Mesenchymal stem cell (in vitro differentiated cells and primary cell): ENCODE measurements around the gene NOXO1.

ENCODE experiments used
- DNase-seq: peaks from one replicate; pipeline ENCODE4 v3.0.0-alpha.2; 2013
- H2AFZ ChIP-seq: one replicate; pipeline ENCODE4 v1.6.1; 2013; ENCODE audit warnings: low read depth, mild to moderate bottlenecking, control low read depth, inconsistent platforms, low read length, moderate library complexity
- H2AK5ac ChIP-seq: 2 replicates; pipeline ENCODE4 v1.6.1; 2013; ENCODE audit warnings: low read length, moderate library complexity, mild to moderate bottlenecking, inconsistent platforms; ENCODE audit not compliant: severe bottlenecking
- H2BK120ac ChIP-seq: one replicate; pipeline ENCODE4 v1.6.1; 2013; ENCODE audit warnings: low read depth, mild to moderate bottlenecking, inconsistent platforms, low read length, moderate library complexity
- H2BK12ac ChIP-seq, 2 experiments: one replicate each; pipeline ENCODE4 v1.6.1; 2013; ENCODE audit warnings: inconsistent platforms in 2 of 2, low read length in 2 of 2, mild to moderate bottlenecking in 2 of 2, moderate library complexity in 2 of 2, control low read depth in 1 of 2
- H2BK15ac ChIP-seq: one replicate; pipeline ENCODE4 v1.6.1; 2013; ENCODE audit warnings: mild to moderate bottlenecking, low read depth, inconsistent platforms; ENCODE audit not compliant: poor library complexity, severe bottlenecking
- H2BK5ac ChIP-seq: 2 replicates; pipeline ENCODE4 v1.6.1; 2013; ENCODE audit warnings: low read depth, mild to moderate bottlenecking, low read length, control low read depth, inconsistent platforms; ENCODE audit not compliant: poor library complexity, severe bottlenecking
- H3K14ac ChIP-seq, 2 experiments: one replicate each; pipeline ENCODE4 v1.6.1; 2013; ENCODE audit warnings: inconsistent platforms in 2 of 2, low read length in 2 of 2, control low read depth in 1 of 2, mild to moderate bottlenecking in 1 of 2, moderate library complexity in 1 of 2
- H3K18ac ChIP-seq, 2 experiments: one replicate each; pipeline ENCODE4 v1.6.1; 2013; ENCODE audit warnings: inconsistent platforms in 2 of 2, low read length in 2 of 2, control low read depth in 1 of 2, low read depth in 1 of 2, mild to moderate bottlenecking in 1 of 2
- H3K23ac ChIP-seq, 2 experiments: one replicate each; pipeline ENCODE4 v1.6.1; 2013; ENCODE audit warnings: inconsistent platforms in 2 of 2, low read length in 2 of 2, mild to moderate bottlenecking in 2 of 2, moderate library complexity in 2 of 2, control low read depth in 1 of 2
- H3K27ac ChIP-seq: 2 replicates; pipeline ENCODE4 v1.5.1; 2013; ENCODE audit warnings: mild to moderate bottlenecking, moderate library complexity, low read length, control low read depth, inconsistent platforms; ENCODE audit not compliant: poor library complexity, severe bottlenecking
- H3K27me3 ChIP-seq, 2 experiments: 2 replicates each; pipeline versions ENCODE4 v1.6.1 to v1.7.0; 2013; ENCODE audit warnings: low read length in 2 of 2, mild to moderate bottlenecking in 2 of 2, moderate library complexity in 2 of 2, control low read depth in 1 of 2, inconsistent platforms in 1 of 2; ENCODE audit not compliant: control insufficient read depth in 1 of 2, insufficient read depth in 1 of 2
- H3K36me3 ChIP-seq, 2 experiments: 2 replicates each; pipeline versions ENCODE4 v1.6.1 to v1.7.0; 2013; ENCODE audit warnings: low read length in 2 of 2, control low read depth in 1 of 2, inconsistent platforms in 1 of 2, low read depth in 1 of 2, mild to moderate bottlenecking in 1 of 2; ENCODE audit not compliant: insufficient read depth in 2 of 2, control insufficient read depth in 1 of 2
- H3K4ac ChIP-seq, 2 experiments: one replicate each; pipeline ENCODE4 v1.6.1; 2013; ENCODE audit warnings: inconsistent platforms in 2 of 2, low read length in 2 of 2, mild to moderate bottlenecking in 2 of 2, moderate library complexity in 2 of 2, control low read depth in 1 of 2, low read depth in 1 of 2
- H3K4me1 ChIP-seq: 2 replicates; pipeline ENCODE4 v1.6.1; 2013; ENCODE audit warnings: low read depth, low read length, control low read depth; ENCODE audit not compliant: control insufficient read depth, insufficient read depth
- H3K4me2 ChIP-seq: 2 replicates; pipeline ENCODE4 v1.6.1; 2013; ENCODE audit warnings: low read length, mild to moderate bottlenecking, inconsistent platforms; ENCODE audit not compliant: poor library complexity, severe bottlenecking
- H3K4me3 ChIP-seq, 2 experiments: 2 replicates each; pipeline versions ENCODE4 v1.5.1 to v1.7.0; 2013; ENCODE audit warnings: low read length in 2 of 2, mild to moderate bottlenecking in 2 of 2, control low read depth in 1 of 2, low read depth in 1 of 2; ENCODE audit not compliant: insufficient read depth in 1 of 2
- H3K79me1 ChIP-seq: replicated peaks from 2 replicates; pipeline ENCODE4 v1.6.1; 2013; ENCODE audit warnings: mild to moderate bottlenecking, control low read depth, low read length, inconsistent platforms; ENCODE audit not compliant: poor library complexity, severe bottlenecking
- H3K9ac ChIP-seq: 2 replicates; pipeline ENCODE4 v1.7.0; 2013; ENCODE audit warnings: mild to moderate bottlenecking, low read length, moderate library complexity
- H3K9me3 ChIP-seq: 2 replicates; pipeline ENCODE4 v1.7.0; 2013; ENCODE audit warnings: mild to moderate bottlenecking, low read length; ENCODE audit not compliant: control insufficient read depth
- H4K8ac ChIP-seq: one replicate; pipeline ENCODE4 v1.6.1; 2013; ENCODE audit warnings: inconsistent platforms, mild to moderate bottlenecking, low read length, moderate library complexity
- H4K91ac ChIP-seq: one replicate; pipeline ENCODE4 v1.6.1; 2013; ENCODE audit warnings: mild to moderate bottlenecking, low read length, inconsistent platforms
- WGBS: methylation state at CpG from one replicate; pipeline ENCODE4 v1.1.7; 2013; ENCODE audit warnings: mixed read lengths; 5-methylcytosine and 5-hydroxymethylcytosine counted together

Gene NOXO1

DNA sequence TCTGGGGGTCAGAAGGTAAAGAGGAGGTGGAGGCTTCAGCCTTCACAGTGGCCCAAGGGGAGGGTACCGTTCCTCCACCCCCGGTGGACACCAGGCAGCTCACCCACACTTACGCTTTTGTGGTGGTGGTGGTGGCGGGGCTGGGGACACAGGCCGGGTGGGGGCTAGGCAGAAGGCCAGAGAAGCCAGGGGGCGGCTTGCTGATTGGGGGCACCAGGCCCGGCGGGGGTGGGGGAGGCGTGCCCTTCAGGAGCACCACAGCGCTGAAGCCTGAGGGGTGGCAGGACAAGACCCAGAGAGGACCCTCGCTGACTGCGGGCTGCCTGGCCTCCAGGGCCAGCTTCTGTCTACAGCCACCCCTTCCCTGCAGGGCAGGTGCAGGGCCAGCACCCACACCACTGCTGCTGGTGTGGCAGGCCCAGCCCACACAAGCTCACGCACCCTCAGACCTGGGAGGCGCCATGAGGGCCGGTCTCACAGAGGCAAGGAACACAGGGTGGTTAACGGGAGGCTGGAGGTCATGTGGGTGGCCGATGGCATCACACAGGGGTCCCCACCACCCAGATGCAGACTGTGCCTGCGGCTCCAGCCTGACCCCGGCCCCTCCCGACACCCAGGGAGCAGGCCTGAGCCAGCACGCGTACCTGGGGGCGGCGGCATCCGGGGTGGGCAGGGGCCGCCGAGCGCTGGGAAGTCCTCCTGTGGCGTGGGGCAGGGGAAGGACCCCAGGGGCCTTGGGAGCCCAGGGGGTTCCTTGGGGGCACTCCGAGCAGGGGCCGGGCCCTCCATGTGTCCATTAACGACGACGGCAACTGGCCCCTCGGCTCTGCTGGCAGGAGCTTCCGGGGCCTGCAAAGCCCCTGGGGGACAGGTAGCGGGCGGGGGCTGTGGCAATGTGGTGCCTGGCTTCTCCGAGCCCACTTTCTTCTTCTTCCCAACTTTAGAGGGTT lies 17.9 kb upstream of the NOXO1 start:
- no peak overlapping the region for H2BK5ac ChIP-seq
- no peak overlapping the region for H2AFZ ChIP-seq
- no peak overlapping the region for H3K23ac ChIP-seq
- H3K4me3 ChIP-seq, result no peak overlapping the region
- H3K4me2 ChIP-seq, result no peak overlapping the region
- no peak overlapping the region for H3K27ac ChIP-seq
- H3K27me3 ChIP-seq, result no peaks in the 10 kb centered on the region
- no peak overlapping the region for H3K18ac ChIP-seq
- no peaks in the 10 kb centered on the region for H3K9me3 ChIP-seq
- 97% methylated on average over 38 of the region's 39 CpGs for WGBS
- H3K4ac ChIP-seq, result no peak overlapping the region
- peaks cover 29% of the 10 kb centered on the region for H3K79me1 ChIP-seq
- peak overlapping the region; percentile 32 for H2BK15ac ChIP-seq
- no peak overlapping the region for H4K8ac ChIP-seq
- H3K9ac ChIP-seq, result no peak overlapping the region
- peak overlapping the region; percentile 14 for H4K91ac ChIP-seq
- no peak overlapping the region for H2AK5ac ChIP-seq
- H2BK12ac ChIP-seq, result no peak overlapping the region
- no peak overlapping the region for H2BK120ac ChIP-seq
- no peak overlapping the region for H3K14ac ChIP-seq
- peaks cover 12% of the 10 kb centered on the region for H3K4me1 ChIP-seq
- H3K36me3 ChIP-seq, result peaks cover 74 to 75% of the 10 kb centered on the region in 2 experiments
- no peak for DNase-seq

GRCh38 chr16:1998360-1998835 lies 17.1 kb upstream of the NOXO1 start:
- 95% methylated on average over 27 of the region's 27 CpGs for WGBS
- Histone ChIP-seq H2AK5ac (no peak overlapping the region), H3K79me1 (peaks cover 27% of the 10 kb centered on the region), H3K14ac (no peak overlapping the region), H3K4me1 (peaks cover 10% of the 10 kb centered on the region), H2BK5ac (no peak overlapping the region), H3K36me3 (peaks cover 69 to 73% of the 10 kb centered on the region in 2 experiments), H3K4ac (no peak overlapping the region), H3K18ac (no peak overlapping the region), H2BK15ac (no peak overlapping the region), H3K4me2 (no peak overlapping the region), H3K23ac (no peak overlapping the region), H3K9me3 (no peaks in the 10 kb centered on the region), H3K4me3 (no peak overlapping the region), H3K9ac (no peak overlapping the region), H3K27ac (no peak overlapping the region), H3K27me3 (no peaks in the 10 kb centered on the region), H4K8ac (no peak overlapping the region), H2AFZ (no peak overlapping the region), H4K91ac (no peak overlapping the region), H2BK120ac (no peak overlapping the region), H2BK12ac (no peak overlapping the region)
- no peak for DNase-seq

GRCh38 chr16:1997494-1998359 lies 16.5 kb upstream of the NOXO1 start:
- Histone ChIP-seq H4K91ac (no peak overlapping the region), H2AK5ac (no peak overlapping the region), H3K4me2 (no peak overlapping the region), H3K4ac (no peak overlapping the region), H2BK12ac (no peak overlapping the region), H2BK120ac (no peak overlapping the region), H3K27ac (no peak overlapping the region), H2AFZ (no peak overlapping the region), H3K18ac (peak overlapping the region in 1 of 2 experiments; percentile 29), H2BK15ac (no peak overlapping the region), H3K4me3 (no peak overlapping the region), H3K14ac (no peak overlapping the region), H3K36me3 (peaks cover 62 to 69% of the 10 kb centered on the region in 2 experiments), H2BK5ac (no peak overlapping the region), H3K9me3 (no peaks in the 10 kb centered on the region), H3K4me1 (peaks cover 14% of the 10 kb centered on the region), H3K27me3 (peaks cover 0 to 4% of the 10 kb centered on the region in 2 experiments), H3K9ac (peak overlapping the region; percentile 13), H3K79me1 (peaks cover 25% of the 10 kb centered on the region), H3K23ac (no peak overlapping the region), H4K8ac (no peak overlapping the region)
- WGBS, result 84% methylated on average over 25 of the region's 26 CpGs
- DNase-seq, result peak; percentile 28

DNA sequence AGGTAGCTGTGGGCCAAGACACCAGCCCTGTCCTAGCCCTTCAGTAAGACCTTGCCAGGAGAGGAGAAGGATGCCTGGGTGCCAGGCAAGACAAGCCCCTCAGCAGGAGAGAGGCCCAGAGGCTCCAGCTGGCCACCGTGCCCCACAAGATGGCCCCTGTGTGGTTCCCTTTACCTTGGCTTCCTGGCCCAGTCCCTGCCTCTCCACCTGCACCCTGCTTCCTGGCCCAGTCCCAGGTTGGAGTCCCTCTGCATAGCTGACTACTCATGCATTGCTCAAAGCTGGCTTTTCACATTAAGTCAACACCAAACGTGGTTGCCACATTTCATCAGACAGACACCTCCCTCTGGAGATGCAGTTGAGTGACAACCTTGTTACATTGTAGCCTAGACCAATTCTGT lies 12.5 kb upstream of the NOXO1 start:
- H3K14ac ChIP-seq, result no peak overlapping the region
- H2BK15ac ChIP-seq, result no peak overlapping the region
- H4K8ac ChIP-seq, result no peak overlapping the region
- H3K9me3 ChIP-seq, result no peaks in the 10 kb centered on the region
- H3K4me3 ChIP-seq, result no peak overlapping the region
- H3K4me1 ChIP-seq, result peaks cover 41% of the 10 kb centered on the region
- H3K79me1 ChIP-seq, result no peaks in the 10 kb centered on the region
- H2BK5ac ChIP-seq, result no peak overlapping the region
- H3K36me3 ChIP-seq, result peaks cover 26 to 31% of the 10 kb centered on the region in 2 experiments
- no peak overlapping the region for H3K4me2 ChIP-seq
- no peak overlapping the region for H3K4ac ChIP-seq
- no peak overlapping the region for H3K18ac ChIP-seq
- H3K23ac ChIP-seq, result no peak overlapping the region
- H2BK120ac ChIP-seq, result no peak overlapping the region
- H2BK12ac ChIP-seq, result no peak overlapping the region
- H3K9ac ChIP-seq, result no peak overlapping the region
- H3K27ac ChIP-seq, result no peak overlapping the region
- peaks cover 24 to 31% of the 10 kb centered on the region in 2 experiments for H3K27me3 ChIP-seq
- no peak overlapping the region for H2AFZ ChIP-seq
- WGBS, result 91% methylated on average over 1 of the region's 2 CpGs
- no peak overlapping the region for H4K91ac ChIP-seq
- H2AK5ac ChIP-seq, result no peak overlapping the region
- DNase-seq, result peak; percentile 30
